HepG2 (cell line): ENCODE measurements around the gene EPB41L1. TPM values are rescaled to one million over a fixed set of nuclear protein-coding genes. Genes with fewer than 3 reads are reported as not detected.

Experiments used
- ATAC-seq: fragments of 200-7000 bp; cut with Tn5 transposase; 3 replicates; pipeline ENCODE4 v1.9.1; 2020; ENCODE audit warnings: mild to moderate bottlenecking, moderate library complexity
- BruUV-seq: library from RNA; stranded (reverse); fragments of 400-500 nt; replicated peaks from 2 replicates; lab custom pipeline; 2021; lab: Mats Ljungman, UMichigan
- CTCF ChIA-PET: fragments of 300-600 bp; formaldehyde crosslinking; extraction: SDS; loops from one replicate; lab custom pipeline; 2021; ENCODE audit warnings: low total read pairs, inconsistent platforms, low intra/inter-chr PET ratio; lab: Yijun Ruan, JAX
- POLR2A ChIA-PET: fragments of 350-600 bp; sonication (Branson Sonifier 250); formaldehyde crosslinking; loops from one replicate; lab custom pipeline; 2020; ENCODE audit warnings: antibody characterized with exemption, inconsistent platforms; lab: Yijun Ruan, JAX
- DNase-seq: peaks from one replicate; pipeline ENCODE4 v3.0.0-alpha.2; 2015; ENCODE audit warnings: low spot score
- FAIRE-seq: peaks from 3 replicates; lab custom pipeline; 2011; peaks lifted over from hg19 to GRCh38; lab: Jason Lieb, UNC
- H2AFZ ChIP-seq: one replicate; pipeline ENCODE4 v1.6.1; 2011; ENCODE audit warnings: low read length, inconsistent platforms
- H3K27ac ChIP-seq: fragments of 300-600 bp; 3 replicates; pipeline ENCODE4 v1.8.0; 2011; ENCODE audit warnings: mixed run types, mild to moderate bottlenecking, mixed read lengths, low read length, inconsistent platforms; ENCODE audit not compliant: insufficient read depth; ENCODE audit errors: extremely low read length
- H3K27me3 ChIP-seq, 2 experiments: fragments of 200-600 bp in 1 of 2; 2 replicates in 1 of 2; 3 replicates in 1 of 2; pipeline versions ENCODE4 v1.6.0 to v1.8.0; 2011; ENCODE audit warnings: low read length in 2 of 2, mild to moderate bottlenecking in 2 of 2, moderate library complexity in 2 of 2, inconsistent platforms in 1 of 2; ENCODE audit not compliant: insufficient read depth in 2 of 2, control insufficient read depth in 1 of 2
- H3K36me3 ChIP-seq, 2 experiments: fragments of 200-600 bp in 1 of 2; replicated peaks in 1 of 2; 2 replicates in 1 of 2; 3 replicates in 1 of 2; pipeline versions ENCODE4 v1.5.1 to v1.8.0; 2011; ENCODE audit warnings: low read length in 2 of 2, inconsistent platforms in 1 of 2; ENCODE audit not compliant: insufficient read depth in 2 of 2, control insufficient read depth in 1 of 2
- H3K4me1 ChIP-seq: 2 replicates; pipeline ENCODE4 v1.5.1; 2012; ENCODE audit warnings: low read length, inconsistent platforms; ENCODE audit not compliant: insufficient read depth
- H3K4me2 ChIP-seq: 2 replicates; pipeline ENCODE4 v1.6.0; 2011; ENCODE audit warnings: low read depth, low read length, inconsistent platforms
- H3K4me3 ChIP-seq, 3 experiments: fragments of 200-600 bp in 1 of 3; sonication (generic), shearing (Covaris generic) in 1 of 3; replicated peaks in 1 of 3; 2 replicates each; pipeline ENCODE4 v1.5.1; 2011 to 2016; ENCODE audit warnings: low read length in 3 of 3, inconsistent platforms in 2 of 3, low read depth in 2 of 3, mild to moderate bottlenecking in 2 of 3, control low read depth in 1 of 3, mixed read lengths in 1 of 3; ENCODE audit not compliant: insufficient read depth in 1 of 3
- H3K79me2 ChIP-seq: one replicate; pipeline ENCODE4 v1.6.1; 2011; ENCODE audit warnings: low read length, inconsistent platforms; ENCODE audit not compliant: insufficient read depth
- H3K9ac ChIP-seq: 2 replicates; pipeline ENCODE4 v1.6.0; 2011; ENCODE audit warnings: mild to moderate bottlenecking, low read depth, low read length, inconsistent platforms; ENCODE audit not compliant: insufficient read depth
- H3K9me3 ChIP-seq: 2 replicates; pipeline ENCODE4 v1.5.1; 2012; ENCODE audit warnings: mild to moderate bottlenecking, low read length
- H4K20me1 ChIP-seq: 2 replicates; pipeline ENCODE4 v1.6.0; 2011; ENCODE audit warnings: inconsistent platforms, mild to moderate bottlenecking, low read length, moderate library complexity; ENCODE audit not compliant: insufficient read depth
- BORCS8-MEF2B ChIP-seq: sonication (generic); formaldehyde crosslinking; IDR thresholded peaks from 2 replicates; pipeline ENCODE4 v1.8.0; 2022; ENCODE audit warnings: mild to moderate bottlenecking, missing genetic modification reagents
- EZH2 ChIP-seq: conservative IDR thresholded peaks from 2 replicates; pipeline ENCODE4 v1.6.1; 2012; ENCODE audit warnings: mild to moderate bottlenecking, low read depth, low read length, moderate library complexity
- MYC ChIP-seq: sonication (generic); formaldehyde crosslinking; IDR thresholded peaks from 2 replicates; pipeline ENCODE4 v1.9.0; 2021; ENCODE audit warnings: missing genetic modification reagents, borderline replicate concordance
- NR0B2 ChIP-seq: sonication (generic); formaldehyde crosslinking; IDR thresholded peaks from 2 replicates; pipeline ENCODE4 v1.4.0; 2020; ENCODE audit warnings: mild to moderate bottlenecking, missing genetic modification reagents
- TERF1 ChIP-seq: sonication (generic); formaldehyde crosslinking; IDR thresholded peaks from 2 replicates; pipeline ENCODE4 v1.8.0; 2022; ENCODE audit warnings: mild to moderate bottlenecking, missing genetic modification reagents, moderate library complexity
- ZBTB44 ChIP-seq: sonication (generic); formaldehyde crosslinking; IDR thresholded peaks from 2 replicates; pipeline ENCODE4 v1.4.0; 2020; ENCODE audit warnings: missing genetic modification reagents
- ZNF878 ChIP-seq: sonication (generic); formaldehyde crosslinking; IDR thresholded peaks from 2 replicates; pipeline ENCODE4 v1.8.1; 2023; ENCODE audit warnings: mild to moderate bottlenecking, missing genetic modification reagents, moderate library complexity
- ZSCAN12 ChIP-seq: sonication (generic); formaldehyde crosslinking; IDR thresholded peaks from 2 replicates; pipeline ENCODE4 v1.9.0; 2021; ENCODE audit warnings: mild to moderate bottlenecking, missing genetic modification reagents
- ZSCAN21 ChIP-seq: sonication (generic); formaldehyde crosslinking; IDR thresholded peaks from 2 replicates; pipeline ENCODE4 v1.8.0; 2022; ENCODE audit warnings: mild to moderate bottlenecking, missing genetic modification reagents, moderate library complexity, borderline replicate concordance
- WGBS: methylation state at CpG from one replicate; pipeline ENCODE4 v1.1.6; 2017; ENCODE audit warnings: low lambda C conversion rate; 5-methylcytosine and 5-hydroxymethylcytosine counted together
- in situ Hi-C: cut with HindIII; loops from 2 replicates; pipeline ENCODE4 v1.10.0; 2017; ENCODE audit warnings: low pct_unique_long_range_greater_than_20kb; ENCODE audit not compliant: extremely low pct_ligation_motif_present
- intact Hi-C: fragments of 100-400 bp; cut with micrococcal nuclease; formaldehyde crosslinking; loops from one replicate; pipeline ENCODE4 v1.10.0; 2022; ENCODE audit not compliant: unreplicated experiment
- polyA plus RNA-seq, 8 experiments: library from polyadenylated mRNA; depleted of rRNA in 3 of 8; stranded (reverse) in 7 of 8; unstranded in 1 of 8; fragments of >200 nt; fragmentation: Illumina TruSeq in 4 of 8; extraction: Trizol in 4 of 8; gene quantifications; 2 replicates each; pipeline versions ENCODE4 v1.2.1 to v1.2.3, GENCODE V29; 2011 to 2016; ENCODE audit warnings: low read depth in 4 of 8, missing spikeins in 1 of 8, mixed read lengths in 1 of 8; ENCODE audit not compliant: insufficient read depth in 1 of 8
- total RNA-seq, 5 experiments: library from RNA; depleted of rRNA; stranded (reverse); fragments of >200 nt; fragmentation: Illumina TruSeq; extraction: Trizol; gene quantifications; 2 replicates each; pipeline ENCODE4 v1.2.3, GENCODE V29; 2016; ENCODE audit warnings: low read depth in 1 of 5

The EPB41L1 gene
- total and polyA plus RNA-seq, 2 of the 13 experiments (the other 11 are each of a cell fraction or from before 2014, with no cell fraction given): 16.7 to 39.0 TPM

- POLR2A ChIA-PET: interaction anchor here (1.4 to 2.1 kb wide), 3 partner anchors 27 to 201 kb away, joined by 5 to 11 read pairs (median 6); partner anchors contain the start of gene SCAND1
- no peak overlapping the region for H2AFZ ChIP-seq
Observed at GRCh38 chr20:36155629-36155971, 1.1 kb downstream of the EPB41L1 start.

More at GRCh38 chr20:36155629-36155971, 1.1 kb downstream of the EPB41L1 start:
- in situ Hi-C loops: loop anchor here (5.0 kb wide), 1 partner anchor 42 kb away; no protein-coding TSS in a partner anchor
- Histone ChIP-seq H3K79me2 (peaks cover 9% of the 10 kb centered on the region), H3K4me3 (peak overlapping the region; percentile 85 to 92 (median 88); a peak in 5 of 6 replicates), H3K27me3 (no peaks in the 10 kb centered on the region; a peak in 1 of 5 replicates)
- TF ChIP-seq TERF1 (CRISPR knock-in tag) (0 out of 2 replicates have a peak, but pooled peaks have one; percentile 60), ZSCAN12 (CRISPR knock-in tag) (no peak), ZBTB44 (CRISPR knock-in tag) (no peak), MYC (CRISPR knock-in tag) (peak; percentile 32; the same call in 1 of the 2 replicates), NR0B2 (CRISPR knock-in tag) (no peak), BORCS8-MEF2B (CRISPR knock-in tag) (peak; percentile 36; the same call in 1 of the 2 replicates), ZSCAN21 (CRISPR knock-in tag) (0 out of 2 replicates have a peak, but pooled peaks have one; percentile 28), EZH2 (no peak), ZNF878 (CRISPR knock-in tag) (no peak)
- TF ChIP-seq, all 625 proteins: peak for 4
- peaks cover 15% of the 10 kb centered on the region; the same call in 1 of the 2 replicates for H4K20me1 ChIP-seq
- no peaks in the 10 kb centered on the region for H3K9me3 ChIP-seq
- peaks cover 74% of the 10 kb centered on the region for H3K4me1 ChIP-seq
- BruUV-seq: no TSS peak
- no peak overlapping the region for H3K27ac ChIP-seq
- H3K36me3 ChIP-seq: no peaks in the 10 kb centered on the region
- peak overlapping the region; percentile 97 for H3K4me2 ChIP-seq
- ATAC-seq (no peak), FAIRE-seq (no peak), DNase-seq (no peak)
- CTCF ChIA-PET: interaction anchor here (2.0 to 5.1 kb wide), 2 partner anchors 44 to 47 kb away, joined by 10 to 83 read pairs; no protein-coding TSS in a partner anchor
- intact Hi-C loops: loop anchor here (5.0 kb wide), 2 partner anchors 282 to 1948 kb away; no protein-coding TSS in a partner anchor
- peak overlapping the region; percentile 73; the same call in 1 of the 2 replicates for H3K9ac ChIP-seq
- 48% methylated on average over 8 of the region's 8 CpGs for WGBS
